ENCODE measurements around the gene MAMLD1.

Gene MAMLD1

GRCh38 chrX:150506020-150506419 lies 142.9 kb downstream of the MAMLD1 start:
- DNase-seq = no peak

- DNase-seq = no peak
Observed at GRCh38 chrX:150506486-150506885, 143.4 kb downstream of the MAMLD1 start.

GRCh38 chrX:150507251-150507856 lies 144.2 kb downstream of the MAMLD1 start:
- no peak for DNase-seq

GRCh38 chrX:150508018-150508417 lies 144.9 kb downstream of the MAMLD1 start:
- DNase-seq = no peak

- DNase-seq = no peak
Observed at GRCh38 chrX:150508451-150509367, 145.6 kb downstream of the MAMLD1 start.

GRCh38 chrX:150509703-150510102 lies 146.6 kb downstream of the MAMLD1 start:
- no peak for DNase-seq

- DNase-seq = no peak
Observed at GRCh38 chrX:150512461-150512901, 149.4 kb downstream of the MAMLD1 start.

GRCh38 chrX:150513544-150513943 lies 150.4 kb downstream of the MAMLD1 start:
- no peak for DNase-seq

GRCh38 chrX:150514462-150514861 lies 151.3 kb downstream of the MAMLD1 start:
- no peak for DNase-seq

GRCh38 chrX:150515801-150516200 lies 152.7 kb downstream of the MAMLD1 start:
- DNase-seq = no peak

- no peak for DNase-seq
Observed at GRCh38 chrX:150517303-150517910, 154.3 kb downstream of the MAMLD1 start.

GRCh38 chrX:150522494-150522893 lies 159.4 kb downstream of the MAMLD1 start:
- no peak for DNase-seq

- no peak for DNase-seq
Observed at GRCh38 chrX:150525061-150525919, 162.2 kb downstream of the MAMLD1 start.

- no peak for DNase-seq
Observed at GRCh38 chrX:150526692-150527091, 163.6 kb downstream of the MAMLD1 start.

GRCh38 chrX:150527108-150527507 lies 164.0 kb downstream of the MAMLD1 start:
- DNase-seq = no peak

- DNase-seq = no peak
Observed at GRCh38 chrX:150529587-150529986, 166.5 kb downstream of the MAMLD1 start.

GRCh38 chrX:150530821-150531220 lies 167.7 kb downstream of the MAMLD1 start:
- DNase-seq = no peak

- no peak for DNase-seq
Observed at GRCh38 chrX:150531467-150531866, 168.3 kb downstream of the MAMLD1 start.

- DNase-seq = no peak
Observed at GRCh38 chrX:150533863-150534262, 170.7 kb downstream of the MAMLD1 start.

- no peak for DNase-seq
Observed at GRCh38 chrX:150536455-150537116, 173.5 kb downstream of the MAMLD1 start.

GRCh38 chrX:150537851-150538250 lies 174.7 kb downstream of the MAMLD1 start:
- no peak for DNase-seq

- DNase-seq = no peak
Observed at GRCh38 chrX:150540965-150541364, 177.8 kb downstream of the MAMLD1 start.

All from NCI-H510A treated with DMSO at 0.1 percent for 48 hours (cell line).